HG02870 (cell line): ENCODE data around the gene FAM240A.
"Not testable (repeated sequence)": the region's sequence is repeated elsewhere in the genome, so short reads cannot be mapped to it uniquely, and the experiment has no call there.

Experiments used
- ATAC-seq: cut with Tn5 transposase; IDR thresholded peaks from one replicate; pipeline ENCODE4 v1.9.1; 2021; ENCODE audit warnings: mild to moderate bottlenecking, moderate library complexity; ENCODE audit not compliant: unreplicated experiment

FAM240A gene

DNA sequence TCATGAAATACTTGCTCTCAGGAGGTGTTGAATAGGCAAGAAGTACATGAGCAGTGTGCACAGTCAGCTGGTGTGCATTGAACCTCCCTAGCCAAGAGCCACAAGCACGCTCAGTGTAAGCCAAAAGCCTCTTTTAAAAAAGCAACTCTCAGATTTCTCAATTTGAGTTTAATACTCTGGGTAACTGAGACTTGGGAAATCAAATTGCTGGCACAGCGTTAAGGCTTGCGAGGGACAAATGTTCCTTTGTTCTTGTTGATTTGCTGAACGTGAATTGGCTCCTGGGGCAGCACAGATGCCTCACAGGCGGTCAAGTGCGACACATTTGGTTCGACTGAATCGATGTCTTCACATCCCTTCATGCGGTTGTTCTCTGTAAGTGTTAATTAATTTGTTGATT lies at the start of gene FAM240A:
Gene FAM240A, plus strand, starts transcription at position 202 of the 400 bp plus-strand sequence. Its CDS starts 159 bp downstream, at position 361.
- no peak for ATAC-seq

DNA sequence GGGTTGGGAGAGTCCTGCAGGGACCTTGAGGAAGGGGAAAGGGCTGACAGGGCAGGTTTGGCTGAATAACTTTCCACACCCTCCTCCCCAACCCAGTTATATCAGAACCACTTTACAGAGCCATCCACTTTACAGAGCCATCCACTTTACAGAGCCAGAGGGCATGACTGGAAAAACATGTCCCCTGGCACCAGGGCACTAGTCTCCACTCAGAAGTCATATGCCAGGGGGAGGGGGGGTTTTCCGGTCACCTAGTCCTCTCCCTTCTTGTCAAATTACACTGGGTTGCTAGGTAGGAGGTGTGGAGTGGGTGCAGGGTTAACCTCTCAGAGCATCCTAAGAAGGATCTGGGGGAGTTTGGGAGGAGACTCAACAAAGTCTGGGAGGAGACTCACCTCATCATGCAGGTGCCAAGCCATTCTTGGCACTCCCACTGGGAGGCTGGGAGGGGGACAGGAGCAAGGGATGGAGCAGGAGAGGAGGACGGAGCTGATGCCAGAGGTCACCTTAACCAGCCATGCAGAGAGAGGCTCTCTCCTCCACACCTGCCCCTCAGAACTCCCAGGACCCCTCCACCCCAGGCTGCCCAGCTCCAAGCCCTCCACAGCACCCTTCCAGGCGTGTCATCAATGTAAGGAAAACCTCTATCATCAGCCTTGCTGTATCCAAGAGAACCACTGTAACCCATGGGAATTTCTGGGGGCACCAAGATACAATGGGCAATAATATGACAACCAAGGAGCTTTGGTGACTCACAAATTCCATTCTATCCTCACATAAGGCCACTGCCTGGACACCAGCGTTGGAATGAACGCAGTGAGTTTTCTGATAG lies 47.9 kb upstream of the FAM240A start:
- ATAC-seq: no peak

DNA sequence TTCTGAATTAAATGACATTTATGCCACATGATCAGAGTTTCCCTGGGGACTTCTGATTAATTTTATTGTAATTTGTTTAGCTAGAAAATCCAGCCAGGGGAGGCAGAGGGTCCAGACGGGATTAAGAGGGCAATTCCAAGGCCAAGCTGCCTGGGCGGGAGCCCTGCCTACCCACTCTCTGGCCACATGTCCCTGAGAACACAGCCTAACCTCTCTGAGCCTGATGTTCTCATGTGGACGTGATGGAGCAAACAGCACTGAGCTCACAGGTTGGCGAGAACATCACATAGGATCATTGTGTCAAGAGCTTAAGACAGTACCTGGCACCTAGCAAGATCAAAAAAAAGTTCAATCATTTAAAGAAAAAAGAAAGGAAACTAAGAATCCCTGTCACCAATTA lies 47.2 kb upstream of the FAM240A start:
- ATAC-seq: no peak

- no peak for ATAC-seq
These were observed 46.7 kb upstream of the FAM240A start for GRCh38 chr3:46565607-46566039.

GRCh38 chr3:46566040-46566641 lies 46.2 kb upstream of the FAM240A start, which contains the start of gene LRRC2:
TSS of gene LRRC2 (minus strand) at chr3:46566302. CDS start at chr3:46551591, 14,711 bp downstream.
- ATAC-seq: no peak

- no peak for ATAC-seq
These were observed 40.6 kb upstream of the FAM240A start for GRCh38 chr3:46571684-46572083.

GRCh38 chr3:46573701-46574100 lies 38.6 kb upstream of the FAM240A start:
- no peak for ATAC-seq

DNA sequence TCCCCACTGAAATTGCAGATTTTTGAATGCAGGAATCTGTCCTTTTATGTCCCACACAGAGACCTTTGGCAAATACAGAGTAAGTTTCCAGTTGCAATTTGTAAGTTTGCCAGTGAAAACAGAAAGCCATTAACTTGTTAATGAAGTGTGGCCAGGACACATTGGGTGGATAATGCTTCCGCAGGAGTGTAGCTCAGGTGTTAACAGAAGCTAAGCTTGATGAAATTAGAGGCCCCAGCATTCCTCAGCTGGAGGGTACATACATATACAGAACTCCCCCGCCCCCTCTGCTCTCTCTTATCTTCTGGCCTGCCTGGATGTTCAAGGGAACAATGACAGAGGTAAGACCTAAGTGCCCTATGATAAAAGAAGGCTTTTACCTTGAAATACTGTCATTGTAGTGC lies 38.1 kb upstream of the FAM240A start:
- no peak for ATAC-seq

GRCh38 chr3:46574881-46575576 lies 37.3 kb upstream of the FAM240A start:
- no peak for ATAC-seq

DNA sequence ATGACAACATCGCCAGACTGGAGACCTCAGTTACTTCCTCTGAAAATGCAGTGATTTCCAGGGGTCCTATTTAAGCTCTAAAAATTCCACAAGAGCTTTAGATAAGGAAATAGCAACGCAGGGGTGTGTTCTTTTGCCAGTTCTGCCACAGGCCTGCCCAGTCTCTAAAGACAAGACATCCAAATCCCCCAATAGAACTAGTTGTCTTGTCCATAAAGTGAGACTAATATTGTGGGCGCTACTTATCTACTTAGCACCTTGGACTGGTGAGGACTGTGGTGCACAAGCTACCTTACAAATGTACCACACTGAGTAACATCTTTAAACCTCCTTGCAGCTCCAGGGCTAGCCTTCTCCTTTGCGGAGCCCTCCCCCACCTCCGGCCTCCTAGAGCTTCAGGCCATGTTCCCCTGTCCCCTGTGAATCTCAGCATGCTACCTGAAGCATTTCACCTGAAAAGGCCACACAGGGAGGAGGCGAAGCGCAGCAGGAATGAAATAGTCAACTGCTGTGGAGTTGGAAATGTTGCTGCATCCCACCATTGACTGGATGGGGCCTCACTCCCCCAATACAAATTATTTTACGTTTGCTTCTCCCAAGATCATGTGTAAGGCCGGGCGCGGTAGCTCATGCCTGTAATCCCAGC lies 36.6 kb upstream of the FAM240A start:
- ATAC-seq: no peak

DNA sequence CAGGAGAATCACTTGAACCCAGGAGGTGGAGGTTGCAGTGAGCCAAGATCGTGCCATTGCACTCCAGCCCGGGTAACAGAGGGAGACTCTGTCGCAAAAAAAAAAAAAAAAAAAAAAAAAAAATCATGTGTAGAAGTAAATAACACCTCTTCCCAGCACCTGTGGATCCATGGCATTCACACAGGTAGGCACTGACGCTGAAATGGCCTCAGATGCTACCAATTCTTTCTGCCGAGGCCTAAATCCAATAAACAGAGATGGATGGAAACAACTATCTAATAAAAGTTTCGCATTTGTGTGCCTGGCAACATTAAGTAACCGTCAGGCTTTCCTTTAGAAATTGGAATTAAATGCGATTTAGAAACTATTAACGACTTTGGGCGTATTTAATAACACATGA lies 35.9 kb upstream of the FAM240A start:
- no peak for ATAC-seq

GRCh38 chr3:46576879-46577278 lies 35.4 kb upstream of the FAM240A start:
- ATAC-seq: no peak

- not testable (repeated sequence) for ATAC-seq
These were observed 34.6 kb upstream of the FAM240A start for GRCh38 chr3:46577580-46578249.

DNA sequence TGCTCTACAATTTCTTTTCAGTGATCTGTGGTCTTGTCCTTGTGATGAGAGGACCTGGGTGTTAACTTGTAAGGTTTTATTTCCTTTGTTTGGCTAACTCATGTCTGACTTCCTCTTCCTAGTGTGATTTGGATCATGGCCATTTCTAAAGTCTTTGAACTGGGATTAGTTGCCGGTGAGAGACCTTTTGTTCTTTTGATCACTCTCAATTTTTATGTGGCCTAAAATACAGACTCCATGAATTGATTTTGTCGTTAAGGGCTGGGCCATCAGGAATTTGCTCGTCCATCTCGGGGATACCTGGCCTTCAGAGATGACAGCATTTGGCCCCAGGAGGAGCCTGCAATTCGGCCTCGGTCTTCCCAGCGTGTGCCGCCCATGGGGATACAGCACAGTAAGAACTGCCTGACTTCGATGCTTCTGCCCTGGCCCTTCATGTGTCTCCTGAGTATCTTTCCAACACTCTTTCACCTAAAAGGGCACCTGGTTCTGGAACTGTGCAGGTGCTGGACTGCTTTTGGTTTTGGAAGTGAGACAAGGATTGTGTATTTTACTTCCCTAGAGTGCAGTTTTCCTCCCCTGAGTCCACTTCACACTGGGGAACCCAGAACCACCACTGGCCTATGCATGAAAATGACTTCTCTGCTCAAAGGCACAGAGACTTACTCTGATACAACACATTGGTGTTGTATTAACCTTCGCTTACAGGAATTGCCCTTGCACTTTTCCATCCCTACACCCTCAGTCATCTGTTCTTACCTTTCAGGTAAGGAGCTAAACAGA lies 33.2 kb upstream of the FAM240A start:
- no peak for ATAC-seq

DNA sequence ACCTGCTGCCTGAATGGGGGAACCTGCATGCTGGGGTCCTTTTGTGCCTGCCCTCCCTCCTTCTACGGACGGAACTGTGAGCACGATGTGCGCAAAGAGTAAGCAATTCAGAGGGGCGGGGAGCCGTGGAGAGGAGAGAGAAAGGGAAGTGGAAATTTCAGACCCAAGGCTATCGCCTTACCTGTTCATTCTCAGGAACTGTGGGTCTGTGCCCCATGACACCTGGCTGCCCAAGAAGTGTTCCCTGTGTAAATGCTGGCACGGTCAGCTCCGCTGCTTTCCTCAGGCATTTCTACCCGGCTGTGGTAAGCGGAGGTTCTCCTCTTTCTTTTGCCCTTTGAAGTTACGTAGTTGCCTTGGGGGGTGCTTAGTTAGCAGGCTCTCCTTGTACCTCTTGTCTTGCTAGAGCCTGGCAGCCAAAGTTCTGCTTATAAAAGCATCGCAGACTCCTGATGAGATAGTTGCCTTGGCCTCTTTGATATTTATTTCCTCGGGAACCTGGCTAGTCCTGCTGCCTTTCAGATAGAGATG lies 32.5 kb upstream of the FAM240A start:
- ATAC-seq: no peak

- ATAC-seq: no peak
These were observed 31.6 kb upstream of the FAM240A start for GRCh38 chr3:46580675-46581074.

GRCh38 chr3:46584598-46585467 lies 27.5 kb upstream of the FAM240A start:
- no peak for ATAC-seq

DNA sequence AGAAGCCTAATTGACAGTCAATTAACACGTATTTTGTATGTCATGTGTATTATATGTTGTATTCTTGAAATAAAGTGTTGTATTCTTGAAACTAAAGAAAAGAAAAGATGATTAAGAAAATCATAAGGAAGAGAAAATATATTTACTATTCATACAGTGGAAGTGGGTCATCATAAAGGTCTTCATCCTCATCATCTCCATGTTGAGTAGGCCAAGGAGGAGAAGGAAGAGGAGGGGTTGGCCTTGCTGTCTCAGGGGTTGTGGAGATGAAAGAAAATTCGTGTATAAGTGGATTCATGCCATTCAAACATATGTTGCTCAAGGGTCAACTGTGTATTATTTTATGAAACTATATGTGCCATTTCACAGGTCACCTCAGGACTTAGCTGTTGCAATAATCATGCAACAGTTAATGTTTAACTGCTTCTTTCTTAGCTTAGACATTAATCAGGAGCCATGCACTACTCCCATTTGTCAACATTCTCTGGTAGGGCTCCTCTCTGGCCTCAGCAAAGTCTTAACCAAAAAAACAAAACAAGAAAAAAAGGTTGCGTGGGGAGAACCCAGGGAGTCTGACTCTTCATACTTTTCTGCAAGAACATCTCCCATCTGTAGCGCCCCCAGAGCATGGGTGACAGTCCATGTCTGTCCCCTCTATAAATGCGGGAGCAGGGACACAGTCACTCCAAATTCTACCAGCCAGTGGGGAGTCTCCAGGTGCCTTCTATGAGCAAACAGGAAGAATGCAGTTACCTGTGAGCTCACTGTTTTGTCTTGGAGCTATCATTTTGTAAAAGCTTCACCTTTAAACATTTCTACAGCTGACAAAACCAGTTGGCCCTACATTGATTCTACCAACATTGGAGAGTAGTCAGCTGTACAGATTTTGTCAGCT lies 26.3 kb upstream of the FAM240A start:
- no peak for ATAC-seq
